Neural crest cell (in vitro differentiated cells): ENCODE results near the gene ANKRD9. TPM values are rescaled to one million over a fixed set of nuclear protein-coding genes. Genes with fewer than 3 reads are reported as not detected.
"Not testable (repeated sequence)": the region's sequence is repeated elsewhere in the genome, so short reads cannot be mapped to it uniquely, and the experiment has no call there.

Source experiments
- DNase-seq: peaks from one replicate; pipeline ENCODE4 v3.0.0; 2021; ENCODE audit warnings: low read depth, mixed read lengths, low spot score
- H3K27ac Mint-ChIP-seq: one replicate; pipeline ENCODE4 v1.8.0; 2021; ENCODE audit warnings: mild to moderate bottlenecking, mixed read lengths; ENCODE audit not compliant: unreplicated experiment
- H3K27me3 Mint-ChIP-seq: 2 replicates; pipeline ENCODE4 v1.8.0; 2021; ENCODE audit warnings: low read depth, mild to moderate bottlenecking, mixed read lengths
- H3K36me3 Mint-ChIP-seq: 2 replicates; pipeline ENCODE4 v1.8.0; 2021; ENCODE audit warnings: low read depth, mild to moderate bottlenecking, mixed read lengths
- H3K4me1 Mint-ChIP-seq: 2 replicates; pipeline ENCODE4 v1.8.0; 2021; ENCODE audit warnings: mixed read lengths
- H3K4me3 Mint-ChIP-seq: one replicate; pipeline ENCODE4 v1.8.0; 2021; ENCODE audit warnings: mild to moderate bottlenecking, mixed read lengths
- H3K9me3 Mint-ChIP-seq: 2 replicates; pipeline ENCODE4 v1.8.0; 2021; ENCODE audit warnings: mixed read lengths
- total RNA-seq: library from RNA; stranded (reverse); gene quantifications from 2 replicates; pipeline ENCODE4 v1.2.1, GENCODE V29; 2021
- TF ChIP-seq, protein P1 (sequence below): fragments of 200-600 bp; sonication (generic); conservative IDR thresholded peaks from 2 replicates; pipeline ENCODE4 v1.5.0; 2021; ENCODE audit warnings: antibody characterized with exemption, mild to moderate bottlenecking

Gene ANKRD9
- total RNA-seq, 1 donor from 2014 or later = 40.0 TPM

DNA sequence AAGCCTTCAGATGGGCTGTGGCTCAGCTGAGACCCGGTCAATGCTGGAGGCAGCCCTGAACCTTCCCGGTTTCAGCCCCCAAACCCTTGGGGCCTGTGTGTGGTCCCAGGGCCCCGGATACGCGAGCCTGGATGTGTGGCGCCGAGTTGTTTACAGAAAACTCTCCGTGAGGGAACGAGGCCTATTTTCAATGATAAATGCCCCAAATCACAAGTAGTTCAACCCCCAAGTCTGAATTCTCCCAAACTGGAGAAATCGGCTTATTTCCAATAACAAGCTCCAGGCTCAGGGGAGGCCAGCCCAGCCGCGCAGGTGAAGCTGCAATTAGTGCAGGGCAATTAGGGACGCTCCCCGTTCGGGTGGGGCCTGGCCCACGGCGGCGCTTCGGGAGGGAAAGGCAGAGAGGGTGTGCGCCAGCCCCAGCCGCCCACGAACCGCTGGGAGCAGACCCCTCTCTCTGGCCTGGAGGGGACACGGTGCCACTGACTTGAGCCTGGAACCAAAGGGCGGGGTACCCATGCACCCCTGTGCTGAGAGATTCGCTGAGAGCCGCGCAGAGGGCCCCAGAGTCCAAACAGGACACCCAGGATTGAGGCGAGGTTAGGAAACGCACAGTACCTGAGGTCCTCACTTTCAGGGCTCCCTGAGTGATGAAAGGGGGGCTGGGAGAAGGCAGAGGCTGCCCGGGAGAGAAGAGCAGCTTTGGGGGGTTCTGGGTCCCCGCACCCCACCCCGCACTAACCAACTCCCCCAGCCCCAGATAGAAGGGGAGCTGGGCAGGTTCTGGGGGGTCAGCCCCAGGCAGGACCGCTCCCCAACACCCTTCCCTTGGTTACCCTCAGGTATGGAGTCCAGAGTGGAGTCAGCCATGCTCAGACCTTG, 14.2 kb upstream of the ANKRD9 start:
- DNase-seq = no peak
- Mint-ChIP-seq H3K36me3 (no peaks in the 10 kb centered on the region), H3K27ac (no peak overlapping the region), H3K9me3 (no peaks in the 10 kb centered on the region), H3K4me3 (no peak overlapping the region), H3K4me1 (peaks cover 16% of the 10 kb centered on the region), H3K27me3 (no peaks in the 10 kb centered on the region)
- TF ChIP-seq, protein P1, sequence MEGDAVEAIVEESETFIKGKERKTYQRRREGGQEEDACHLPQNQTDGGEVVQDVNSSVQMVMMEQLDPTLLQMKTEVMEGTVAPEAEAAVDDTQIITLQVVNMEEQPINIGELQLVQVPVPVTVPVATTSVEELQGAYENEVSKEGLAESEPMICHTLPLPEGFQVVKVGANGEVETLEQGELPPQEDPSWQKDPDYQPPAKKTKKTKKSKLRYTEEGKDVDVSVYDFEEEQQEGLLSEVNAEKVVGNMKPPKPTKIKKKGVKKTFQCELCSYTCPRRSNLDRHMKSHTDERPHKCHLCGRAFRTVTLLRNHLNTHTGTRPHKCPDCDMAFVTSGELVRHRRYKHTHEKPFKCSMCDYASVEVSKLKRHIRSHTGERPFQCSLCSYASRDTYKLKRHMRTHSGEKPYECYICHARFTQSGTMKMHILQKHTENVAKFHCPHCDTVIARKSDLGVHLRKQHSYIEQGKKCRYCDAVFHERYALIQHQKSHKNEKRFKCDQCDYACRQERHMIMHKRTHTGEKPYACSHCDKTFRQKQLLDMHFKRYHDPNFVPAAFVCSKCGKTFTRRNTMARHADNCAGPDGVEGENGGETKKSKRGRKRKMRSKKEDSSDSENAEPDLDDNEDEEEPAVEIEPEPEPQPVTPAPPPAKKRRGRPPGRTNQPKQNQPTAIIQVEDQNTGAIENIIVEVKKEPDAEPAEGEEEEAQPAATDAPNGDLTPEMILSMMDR = no peak

DNA sequence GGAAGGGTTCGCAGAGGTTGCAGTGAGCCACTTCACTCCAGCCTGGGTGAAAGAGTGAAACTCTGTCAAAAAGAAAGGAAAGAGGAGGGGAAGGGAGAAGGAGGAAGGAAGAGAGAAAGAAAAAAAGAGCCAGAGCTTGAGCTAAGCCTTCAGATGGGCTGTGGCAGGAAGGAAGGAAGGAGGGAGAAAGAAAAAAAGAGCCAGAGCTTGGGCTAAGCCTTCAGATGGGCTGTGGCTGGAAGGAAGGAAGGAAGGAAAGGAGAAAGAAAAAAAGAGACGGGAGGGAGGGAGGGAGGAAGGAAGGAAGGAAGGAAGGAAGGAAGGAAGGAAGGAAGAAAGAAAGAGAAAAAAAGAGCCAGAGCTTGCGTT, 13.6 kb upstream of the ANKRD9 start:
- Mint-ChIP-seq H3K9me3 (no peaks in the 10 kb centered on the region), H3K4me3 (peak overlapping the region; percentile 41), H3K36me3 (no peaks in the 10 kb centered on the region), H3K27me3 (no peaks in the 10 kb centered on the region), H3K27ac (no peak overlapping the region), H3K4me1 (peaks cover 16% of the 10 kb centered on the region)
- DNase-seq = no peak
- TF ChIP-seq, protein P1 = no peak

GRCh38 chr14:102519709-102520108, 10.1 kb upstream of the ANKRD9 start:
- H3K36me3 Mint-ChIP-seq, DNase-seq, H3K27ac Mint-ChIP-seq, H3K9me3 Mint-ChIP-seq, H3K27me3 Mint-ChIP-seq, H3K4me1 Mint-ChIP-seq: not testable (repeated sequence)
- peak overlapping the region; percentile 41 for H3K4me3 Mint-ChIP-seq

- Mint-ChIP-seq H3K9me3 (no peaks in the 10 kb centered on the region), H3K27me3 (no peaks in the 10 kb centered on the region), H3K36me3 (no peaks in the 10 kb centered on the region), H3K4me3 (peak overlapping the region; percentile 84), H3K4me1 (peaks cover 5% of the 10 kb centered on the region), H3K27ac (no peak overlapping the region)
- DNase-seq = no peak
- TF ChIP-seq, protein P1 = no peak
Measured at GRCh38 chr14:102518063-102518648, 8.6 kb upstream of the ANKRD9 start.

- peak overlapping the region; percentile 27 for H3K27ac Mint-ChIP-seq
- no peaks in the 10 kb centered on the region for H3K27me3 Mint-ChIP-seq
- H3K4me3 Mint-ChIP-seq = peak overlapping the region; percentile 84
- TF ChIP-seq, protein P1 = no peak
- no peaks in the 10 kb centered on the region for H3K9me3 Mint-ChIP-seq
- peaks cover 5% of the 10 kb centered on the region for H3K4me1 Mint-ChIP-seq
- no peaks in the 10 kb centered on the region for H3K36me3 Mint-ChIP-seq
- DNase-seq = peak; percentile 35
Measured at GRCh38 chr14:102517392-102518062, 8.0 kb upstream of the ANKRD9 start.
